ENCODE measurements around the gene CCDC134.
"Not testable (repeated sequence)": the region's sequence is repeated elsewhere in the genome, so short reads cannot be mapped to it uniquely, and the experiment has no call there.

Gene CCDC134

DNA sequence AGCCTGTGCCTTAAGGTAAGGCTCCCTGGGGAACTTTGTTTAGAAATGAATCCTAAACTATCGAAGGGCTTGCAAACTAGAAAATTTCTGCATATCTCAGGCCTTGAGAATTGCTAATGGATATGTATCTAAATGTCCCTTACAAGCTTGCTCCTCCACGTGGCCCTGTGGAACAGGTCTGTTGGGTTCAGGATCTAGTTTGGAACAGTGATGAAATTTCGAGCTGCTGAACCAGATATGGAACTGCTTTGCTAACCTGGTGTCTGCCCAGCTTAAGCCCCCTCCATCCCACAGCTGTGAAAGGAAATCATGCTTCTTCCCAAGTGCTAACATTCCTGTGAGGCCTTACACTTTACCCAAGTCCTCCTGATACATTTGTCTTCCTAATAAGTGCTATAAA, 44.0 kb downstream of the CCDC134 start:
- DNase-seq (ENCODE audit: low spot score), result no peak

DNA sequence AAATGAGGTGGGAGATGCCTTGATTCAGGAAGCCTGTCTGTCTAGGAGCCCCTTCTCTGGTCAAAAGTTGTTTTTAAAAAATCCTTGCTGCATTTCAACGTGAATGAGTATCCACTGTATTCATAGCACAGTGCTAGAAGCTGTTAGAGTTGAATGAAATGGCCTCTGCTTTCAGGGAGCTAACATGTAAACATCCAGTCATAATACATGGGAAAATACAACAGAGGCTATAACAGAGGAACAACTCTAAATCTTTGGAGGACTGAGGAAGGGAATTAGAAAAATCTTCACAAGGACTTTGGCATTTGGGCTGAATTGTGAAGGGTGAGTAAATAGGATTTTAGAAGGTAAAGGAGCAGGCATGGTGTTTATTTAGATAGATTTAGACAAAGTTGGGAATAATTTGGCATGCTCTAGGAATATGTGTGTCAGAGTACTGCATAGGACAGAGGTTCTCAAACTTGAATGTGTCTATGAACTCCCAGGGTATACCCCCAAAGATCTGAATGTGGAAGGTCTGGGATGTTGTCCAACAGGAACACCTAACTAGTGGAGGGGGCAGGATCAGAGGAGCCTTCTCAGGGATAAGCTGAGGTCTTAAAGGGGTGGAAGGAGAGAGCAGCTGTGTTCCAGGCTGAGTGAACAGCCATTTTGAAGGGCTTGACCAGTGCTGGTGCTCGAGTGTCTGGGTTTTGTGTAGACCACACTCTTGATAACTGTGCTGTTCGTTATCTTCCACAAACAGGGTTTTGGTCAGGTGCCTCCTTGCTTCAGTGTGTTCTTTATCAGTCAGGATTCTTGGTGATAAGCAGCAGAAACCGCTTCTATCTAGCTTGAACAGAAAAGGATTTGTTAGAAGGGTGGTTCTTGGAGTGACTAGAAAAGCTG, 45.1 kb downstream of the CCDC134 start:
- no peak for DNase-seq (ENCODE audit: low spot score)

DNA sequence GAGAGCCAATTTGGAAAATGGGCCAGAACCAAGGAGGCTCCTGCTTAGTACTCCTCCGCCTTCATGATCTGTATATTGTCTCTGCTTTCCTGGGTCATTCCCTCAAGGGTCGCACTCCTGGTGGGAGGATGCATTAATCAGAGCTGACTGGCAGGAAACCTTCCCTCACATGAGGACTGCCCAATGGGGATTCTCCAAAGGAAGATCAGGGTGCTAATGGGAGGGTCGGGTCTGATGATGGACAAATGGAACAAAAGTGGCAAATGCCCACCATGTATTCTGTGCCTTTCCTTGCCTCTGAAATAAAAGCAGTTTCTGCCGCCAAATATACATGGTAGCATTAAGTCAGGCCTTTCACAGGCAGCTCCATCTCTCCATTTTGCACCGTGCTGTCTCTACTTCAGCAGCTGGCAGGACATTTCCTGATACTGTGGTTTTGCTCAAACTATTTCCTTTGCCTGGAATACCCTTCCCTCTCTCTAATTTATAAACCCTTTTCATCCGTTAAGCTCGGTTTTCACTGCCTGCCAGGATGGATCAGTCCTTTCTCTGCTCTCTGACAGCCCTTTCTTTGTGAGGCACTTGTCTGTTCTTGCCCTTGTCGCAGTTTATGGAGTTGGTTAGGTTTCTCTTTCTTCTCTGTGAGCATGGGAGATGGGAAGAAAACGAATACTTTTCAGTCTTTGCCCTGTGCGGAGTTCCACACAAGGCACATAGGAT, 45.9 kb downstream of the CCDC134 start:
- no peak for DNase-seq (ENCODE audit: low spot score)

DNA sequence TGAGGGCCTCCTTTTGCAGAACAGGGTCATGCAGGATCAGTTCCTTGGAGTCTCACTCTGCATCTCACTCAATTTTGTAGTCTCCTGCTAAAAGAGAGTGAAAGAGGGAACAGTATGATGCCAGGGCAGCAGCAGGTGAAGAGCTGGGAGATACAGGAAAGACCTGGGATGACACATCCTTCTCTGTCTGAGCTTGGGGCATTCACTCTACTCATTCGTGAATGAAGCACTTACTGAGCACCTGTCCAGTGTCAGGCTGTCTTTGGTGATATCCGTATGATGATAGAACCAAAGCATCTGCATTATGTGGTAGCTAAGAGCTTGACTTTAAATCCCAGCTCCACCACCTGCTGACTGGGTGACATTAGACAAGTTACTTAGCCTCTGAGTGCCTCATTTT, 46.8 kb downstream of the CCDC134 start:
- no peak for DNase-seq (ENCODE audit: low spot score)

DNA sequence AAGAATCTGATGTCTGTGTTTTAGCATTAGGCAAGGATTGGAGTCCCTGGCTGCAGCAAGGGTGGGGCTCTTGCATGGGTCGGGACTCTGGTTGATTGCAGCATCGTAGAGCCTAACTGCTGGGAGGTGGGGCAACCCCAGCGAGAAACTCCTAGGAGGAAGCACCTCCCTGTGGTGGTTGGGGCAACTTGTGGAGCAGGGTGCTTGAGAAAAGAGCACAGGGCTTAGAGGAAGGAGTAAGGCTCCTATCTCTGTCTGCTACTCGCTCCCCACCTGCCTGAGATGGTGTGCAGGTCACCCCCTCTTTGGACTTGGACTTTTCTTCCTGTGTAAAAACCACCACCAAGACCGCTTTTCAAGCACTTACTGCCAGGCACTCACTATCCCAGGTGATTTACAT, 48.0 kb downstream of the CCDC134 start:
- no peak for DNase-seq (ENCODE audit: low spot score)

DNA sequence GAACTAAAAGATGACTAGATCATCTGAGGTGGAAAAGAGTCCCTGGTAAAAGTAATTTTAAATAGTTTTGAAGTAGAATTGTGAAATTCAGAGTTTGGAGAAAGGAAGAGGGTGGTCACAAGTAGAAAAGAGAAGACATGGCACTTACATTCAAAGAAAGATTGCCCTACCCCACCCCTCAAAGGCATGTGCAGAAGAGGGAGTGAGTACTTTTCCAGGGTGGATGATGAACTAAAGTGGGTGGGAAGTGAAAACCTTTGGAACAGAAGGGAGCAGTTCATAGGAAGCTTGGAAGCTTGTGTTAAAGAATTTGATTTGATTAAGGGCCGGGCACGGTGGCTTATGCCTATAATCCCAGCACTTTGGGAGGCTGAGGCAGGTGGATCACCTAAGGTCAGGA, 56.0 kb downstream of the CCDC134 start:
- no peak for DNase-seq (ENCODE audit: low spot score)

DNA sequence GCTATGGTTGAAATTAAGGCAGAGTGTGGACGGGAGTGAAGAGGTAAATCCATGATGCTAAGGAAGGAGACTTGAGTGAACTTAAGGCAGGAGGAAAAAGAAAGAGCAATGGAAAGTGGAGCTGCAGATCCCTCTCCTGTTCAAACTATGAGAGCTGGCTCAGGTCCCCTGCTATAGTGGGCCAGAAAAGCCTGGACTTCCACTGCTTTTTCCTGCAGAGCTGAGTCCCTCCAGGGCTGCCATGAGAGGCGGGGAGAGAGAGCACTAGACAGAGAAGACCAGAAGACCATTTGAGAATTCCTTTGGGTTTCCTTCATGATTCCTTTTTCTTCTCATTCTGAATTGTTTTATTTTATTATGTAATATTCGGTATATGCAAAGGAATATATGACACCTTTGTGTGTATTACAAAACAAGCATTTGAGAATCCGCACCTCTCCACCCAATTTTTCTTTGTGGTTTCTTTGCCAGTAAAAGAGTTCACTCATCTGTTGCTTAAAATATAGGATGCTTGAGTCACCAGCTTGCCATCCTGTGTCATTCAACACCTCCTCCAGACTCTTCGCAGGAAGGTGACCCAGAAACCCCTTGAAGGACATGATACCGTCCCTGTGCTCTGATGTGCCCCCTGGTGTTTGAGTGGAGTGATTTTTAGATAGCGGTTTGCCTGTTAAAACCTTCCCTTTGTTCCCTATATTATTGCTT, 56.8 kb downstream of the CCDC134 start:
- peak; percentile 50 for DNase-seq (ENCODE audit: low spot score)

DNA sequence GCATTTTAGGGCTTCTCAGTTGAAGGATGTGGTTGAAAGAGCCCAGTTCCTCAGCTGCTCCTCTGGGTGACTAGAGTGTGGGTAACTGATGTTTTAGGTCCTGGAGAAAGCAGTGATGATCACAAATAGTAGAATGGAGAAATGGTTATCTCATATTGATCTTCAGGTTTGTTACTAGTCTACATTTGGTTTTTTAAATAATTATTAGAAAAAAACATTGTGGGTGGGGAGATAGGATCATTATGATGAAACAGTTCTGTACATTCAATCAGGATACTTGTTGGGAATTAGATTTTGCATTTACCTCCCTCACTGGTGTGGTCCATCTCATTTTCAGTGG, 57.4 kb downstream of the CCDC134 start:
- no peak for DNase-seq (ENCODE audit: low spot score)

DNA sequence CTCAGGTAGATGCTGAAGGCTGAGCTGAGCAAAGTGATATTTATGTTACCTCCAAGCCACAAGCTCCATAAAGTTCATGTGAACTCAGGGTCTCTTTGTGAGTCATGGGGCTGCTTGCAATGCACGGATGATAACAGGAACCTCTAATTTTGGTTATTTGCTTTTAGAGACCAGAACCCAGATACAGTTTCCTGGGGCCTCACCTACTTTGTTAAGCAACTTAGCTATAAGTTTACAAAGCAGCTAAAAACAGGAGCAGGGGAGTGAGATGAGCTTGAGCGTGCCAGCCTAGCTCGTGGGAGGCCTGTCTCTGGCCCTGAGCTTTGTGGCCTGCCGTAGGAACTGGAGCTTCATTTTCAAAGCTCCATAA, 61.7 kb downstream of the CCDC134 start:
- DNase-seq (ENCODE audit: low spot score), result no peak

DNA sequence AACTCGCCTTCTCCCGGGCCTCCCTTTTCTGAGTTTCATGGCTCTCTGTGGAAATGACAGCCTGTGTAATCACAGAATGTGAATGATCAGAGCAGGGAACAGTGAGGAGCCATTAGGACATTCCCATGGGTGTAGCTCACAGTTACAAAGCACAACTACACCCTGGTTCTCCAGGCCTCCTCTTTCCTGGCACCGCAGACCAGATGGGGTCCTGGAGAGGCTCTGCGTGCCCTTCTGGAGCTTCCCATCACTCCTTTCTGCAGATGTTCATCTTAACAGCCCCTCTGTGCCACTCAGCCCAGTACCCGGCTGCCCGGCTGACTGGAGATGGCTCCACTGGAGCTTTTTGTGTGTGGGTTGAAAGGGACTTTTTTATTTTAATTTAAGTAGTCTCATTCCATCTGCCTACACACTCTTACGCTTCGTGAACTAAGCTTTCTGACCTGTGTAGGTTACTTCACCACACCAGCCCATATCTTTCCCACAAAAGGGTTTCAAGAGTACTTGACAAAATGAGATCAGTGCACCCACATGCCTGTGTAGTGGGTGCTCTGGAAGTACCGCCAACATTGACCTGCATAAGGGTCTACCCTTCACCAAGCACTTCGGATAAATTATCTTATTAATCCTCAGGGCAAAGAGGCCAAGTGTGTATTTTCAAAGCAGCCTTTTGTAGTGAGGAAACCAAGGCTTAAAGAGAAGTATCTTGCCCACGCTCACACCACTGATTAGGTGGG, 62.2 kb downstream of the CCDC134 start:
- DNase-seq (ENCODE audit: low spot score), result peak; percentile 20

DNA sequence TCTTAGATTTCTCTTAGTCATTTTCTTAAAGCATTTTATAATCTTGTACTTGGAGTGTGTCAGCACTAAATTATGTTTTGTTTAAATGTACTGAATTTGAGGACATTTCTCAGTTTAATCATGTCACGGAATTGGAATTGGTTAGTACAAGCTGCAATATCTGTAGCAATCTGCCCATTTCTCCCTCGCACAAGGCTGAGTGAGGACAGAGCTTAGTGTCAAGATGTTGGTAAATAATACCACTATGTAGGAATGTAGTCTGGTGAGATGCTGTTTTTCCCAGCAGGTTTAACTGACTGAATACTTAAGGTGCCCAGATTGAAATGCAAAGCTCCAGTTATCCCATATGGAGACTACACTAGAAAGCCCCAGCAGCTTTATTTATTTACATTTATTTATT, 63.0 kb downstream of the CCDC134 start:
- DNase-seq (ENCODE audit: low spot score), result no peak

DNA sequence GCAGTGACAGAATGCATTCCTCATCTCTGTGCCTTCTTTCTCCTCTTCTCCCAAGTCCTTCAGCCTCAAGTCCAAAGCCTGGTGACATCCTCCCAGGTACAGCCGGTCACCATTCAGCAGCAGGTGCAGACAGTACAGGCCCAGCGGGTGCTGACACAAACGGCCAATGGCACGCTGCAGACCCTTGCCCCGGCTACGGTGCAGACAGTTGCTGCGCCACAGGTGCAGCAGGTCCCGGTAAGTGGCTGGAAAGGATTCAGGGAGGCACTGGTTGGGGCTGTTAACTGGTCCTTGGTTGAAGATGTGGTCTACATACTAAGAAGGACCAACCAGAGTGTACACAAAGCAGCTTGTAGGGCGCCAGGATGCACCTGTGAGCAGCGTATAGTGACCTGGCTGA, 68.1 kb downstream of the CCDC134 start:
- DNase-seq (ENCODE audit: low spot score), result no peak

DNA sequence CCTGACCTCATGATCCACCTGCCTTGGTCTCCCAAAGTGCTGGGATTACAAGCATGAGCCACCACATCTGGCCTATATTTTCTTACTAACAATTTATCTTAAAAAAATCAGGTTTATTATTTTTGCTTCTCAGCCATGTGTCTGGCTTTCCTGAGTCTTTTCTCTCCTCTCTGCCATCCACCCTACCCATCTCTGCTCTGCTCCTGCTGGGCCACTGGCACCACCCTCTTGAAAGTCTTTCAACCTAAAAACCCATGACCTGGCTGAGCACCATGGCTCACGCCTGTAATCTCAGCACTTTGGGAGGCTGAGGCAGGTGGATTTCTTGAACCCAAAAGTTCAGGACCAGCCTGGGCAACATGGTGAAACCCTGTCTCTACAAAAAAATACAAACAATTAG, 69.6 kb downstream of the CCDC134 start:
- not testable (repeated sequence) for DNase-seq (ENCODE audit: low spot score)

DNA sequence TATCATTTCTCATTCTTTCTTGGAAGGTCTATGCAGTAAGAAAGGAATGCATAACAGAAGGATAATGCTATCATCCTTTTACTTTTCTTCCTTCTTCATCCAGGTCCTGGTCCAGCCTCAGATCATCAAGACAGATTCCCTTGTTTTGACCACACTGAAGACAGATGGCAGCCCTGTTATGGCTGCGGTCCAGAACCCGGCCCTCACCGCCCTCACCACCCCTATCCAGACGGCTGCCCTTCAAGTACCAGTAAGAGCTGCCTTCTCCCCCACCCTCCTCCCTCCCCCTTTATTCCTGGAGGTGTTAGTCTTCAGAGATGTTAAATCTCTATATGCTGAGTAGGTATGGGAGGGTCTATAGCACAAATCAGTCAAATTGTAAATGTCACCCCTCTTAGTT, 70.3 kb downstream of the CCDC134 start:
- DNase-seq (ENCODE audit: low spot score), result no peak

DNA sequence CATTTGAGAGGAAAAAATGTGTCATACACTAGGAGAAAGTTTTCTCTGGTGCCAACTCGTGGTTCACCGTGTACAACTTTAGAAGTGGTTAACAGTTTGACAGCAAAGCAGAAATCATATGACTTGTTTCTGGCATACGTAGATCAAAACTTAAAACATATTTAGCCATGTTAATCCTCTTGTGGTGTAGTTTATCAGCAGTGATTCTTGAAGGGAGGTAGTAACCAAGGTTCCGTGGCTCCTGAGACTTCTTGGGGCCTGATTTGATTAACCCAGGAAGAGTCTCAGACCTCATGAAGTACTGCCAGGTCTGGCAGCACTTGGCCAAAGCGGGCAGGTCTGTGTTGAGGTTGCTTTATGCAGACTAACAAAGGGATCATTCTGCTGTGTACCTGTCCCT, 72.9 kb downstream of the CCDC134 start:
- DNase-seq (ENCODE audit: low spot score), result no peak

DNA sequence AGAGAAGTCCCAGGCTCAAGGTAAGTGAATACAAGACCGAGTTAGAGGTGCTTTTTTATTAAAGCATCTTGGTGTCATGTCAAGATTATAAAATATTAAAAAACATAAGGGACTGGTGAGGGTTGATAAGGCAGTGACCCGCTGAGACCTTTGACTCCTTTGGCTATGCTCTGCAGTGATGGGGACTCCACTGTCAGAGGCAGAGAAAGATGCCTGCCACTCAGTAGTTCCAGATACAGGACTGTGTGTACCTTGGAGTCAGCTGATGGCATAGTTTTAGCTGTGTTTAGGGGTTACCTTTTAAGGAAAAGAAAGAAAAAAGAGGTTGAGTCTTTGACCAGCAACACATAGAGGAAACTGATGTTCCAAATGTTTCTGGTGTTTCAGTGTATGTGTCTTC, 73.6 kb downstream of the CCDC134 start:
- no peak for DNase-seq (ENCODE audit: low spot score)

DNA sequence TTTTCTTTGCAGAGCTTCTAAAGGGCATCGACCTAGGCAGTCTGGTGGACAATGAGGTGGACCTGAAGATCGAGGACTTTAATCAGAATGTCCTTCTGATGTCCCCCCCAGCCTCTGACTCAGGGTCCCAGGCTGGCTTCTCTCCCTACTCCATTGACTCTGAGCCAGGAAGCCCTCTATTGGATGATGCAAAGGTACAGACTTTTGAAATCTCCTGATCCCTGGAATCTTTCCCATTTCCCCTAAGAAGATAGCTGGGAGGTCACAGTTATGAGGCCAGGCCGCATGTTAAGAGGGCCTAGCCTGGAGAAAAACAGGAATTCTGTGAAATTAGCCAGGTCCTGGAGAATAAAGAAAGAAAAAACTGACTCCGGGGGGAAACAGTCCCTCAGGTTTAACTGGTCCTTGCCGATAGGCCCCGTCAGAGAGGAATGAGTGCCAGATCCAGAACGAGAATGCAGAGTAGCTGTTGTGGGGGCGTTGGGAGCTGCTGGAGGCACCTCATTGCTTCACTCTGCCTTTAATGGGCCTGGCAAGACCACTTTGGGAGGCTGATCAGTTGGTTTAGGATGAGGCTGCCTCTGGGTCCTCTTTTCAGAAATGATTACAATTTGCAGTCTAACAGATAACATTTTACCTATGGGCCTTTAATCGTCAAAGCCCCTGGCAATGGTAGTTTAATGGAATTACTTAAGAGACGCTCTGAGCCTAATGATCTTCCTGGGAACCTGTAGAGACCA, 75.2 kb downstream of the CCDC134 start:
- DNase-seq (ENCODE audit: low spot score), result no peak

Measured in AG08395 (cell line).